HCT116 (cell line): ENCODE data around the gene TMEM26. TPM values are rescaled to one million over a fixed set of nuclear protein-coding genes. Genes with fewer than 3 reads are reported as not detected.

Experiments used
- ATAC-seq: fragments of 200-7000 bp; cut with Tn5 transposase; 2 replicates; pipeline ENCODE4 v1.9.1; 2020; ENCODE audit warnings: mild to moderate bottlenecking, moderate library complexity
- BruUV-seq: library from RNA; stranded (reverse); fragments of 400-500 nt; replicated peaks from 2 replicates; lab custom pipeline; 2021; lab: Mats Ljungman, UMichigan
- CTCF ChIA-PET: fragments of 300-600 bp; sonication (Branson Sonifier 250); formaldehyde crosslinking; loops from one replicate; lab custom pipeline; 2021; ENCODE audit warnings: antibody characterized with exemption; lab: Charles Lee
- POLR2A ChIA-PET: fragments of 300-600, 350-600 bp; sonication (Branson Sonifier 250); formaldehyde crosslinking; loops from one replicate; lab custom pipeline; 2021; ENCODE audit warnings: antibody characterized with exemption; lab: Charles Lee
- RAD21 ChIA-PET, 2 experiments: fragments of 300-600 bp; sonication (Branson Sonifier 250); formaldehyde crosslinking; loops; one replicate each; lab custom pipeline; 2023; ENCODE audit warnings: low total read pairs in 2 of 2; ENCODE audit not compliant: uncharacterized antibody in 2 of 2, unreplicated experiment in 2 of 2, low non-redundant PET in 1 of 2; lab: Charles Lee
- DNase-seq: peaks from one replicate; pipeline ENCODE4 v3.0.0-alpha.2; 2010; ENCODE audit warnings: low read depth, low spot score
- H2AFZ ChIP-seq: fragments of 200-600 bp; shearing (Covaris generic), sonication (generic); 2 replicates; pipeline ENCODE4 v1.6.1; 2017; ENCODE audit warnings: low read depth, mixed run types, mixed read lengths, antibody characterized with exemption, low read length; ENCODE audit not compliant: poor library complexity, severe bottlenecking
- H3K27ac ChIP-seq: 2 replicates; pipeline ENCODE4 v1.5.1; 2012; ENCODE audit warnings: low read depth, low read length
- H3K27me3 ChIP-seq: fragments of 200-600 bp; sonication (generic); 2 replicates; pipeline ENCODE4 v1.6.1; 2016; ENCODE audit warnings: mixed run types, low read length, mixed read lengths; ENCODE audit not compliant: insufficient read depth
- H3K36me3 ChIP-seq, 2 experiments: fragments of 200-500 bp in 1 of 2; fragments of 200-600 bp in 1 of 2; sonication (Bioruptor generic) in 1 of 2; sonication (generic) in 1 of 2; 2 replicates each; pipeline versions ENCODE4 v1.5.1 to v1.6.1; 2014 to 2016; ENCODE audit warnings: low read length in 2 of 2, inconsistent platforms in 1 of 2, mixed read lengths in 1 of 2, mixed run types in 1 of 2; ENCODE audit not compliant: insufficient read depth in 2 of 2, control insufficient read depth in 1 of 2
- H3K4me1 ChIP-seq, 2 experiments: fragments of 200-600 bp in 1 of 2; sonication (generic) in 1 of 2; 2 replicates each; pipeline versions ENCODE4 v1.5.1 to v1.6.1; 2012 to 2017; ENCODE audit warnings: low read length in 2 of 2, inconsistent platforms in 1 of 2, mild to moderate bottlenecking in 1 of 2, mixed read lengths in 1 of 2, mixed run types in 1 of 2, moderate library complexity in 1 of 2; ENCODE audit not compliant: insufficient read depth in 2 of 2, control insufficient read depth in 1 of 2
- H3K4me2 ChIP-seq: fragments of 200-600 bp; sonication (generic); 2 replicates; pipeline ENCODE4 v1.6.1; 2017; ENCODE audit warnings: mixed run types, low read length, mixed read lengths
- H3K4me3 ChIP-seq, 2 experiments: fragments of 200-600 bp in 1 of 2; sonication (generic) in 1 of 2; replicated peaks in 1 of 2; 2 replicates each; pipeline ENCODE4 v1.5.1; 2011 to 2016; ENCODE audit warnings: low read length in 2 of 2, control low read depth in 1 of 2, low read depth in 1 of 2, mild to moderate bottlenecking in 1 of 2, mixed read lengths in 1 of 2, mixed run types in 1 of 2
- H3K79me2 ChIP-seq: fragments of 200-600 bp; sonication (generic); 2 replicates; pipeline ENCODE4 v1.6.1; 2017; ENCODE audit warnings: mild to moderate bottlenecking, mixed run types, low read length, moderate library complexity, mixed read lengths; ENCODE audit not compliant: insufficient read depth
- H3K9ac ChIP-seq: fragments of 200-600 bp; sonication (generic); 2 replicates; pipeline ENCODE4 v1.6.1; 2016; ENCODE audit warnings: low read length, mixed read lengths
- H3K9me2 ChIP-seq: fragments of 200-600 bp; sonication (generic), shearing (Covaris generic); 2 replicates; pipeline ENCODE4 v1.6.1; 2017; ENCODE audit warnings: mixed run types, mild to moderate bottlenecking, moderate library complexity; ENCODE audit not compliant: insufficient read depth
- H3K9me3 ChIP-seq, 2 experiments: fragments of 200-500 bp in 1 of 2; fragments of 200-600 bp in 1 of 2; sonication (Bioruptor generic) in 1 of 2; sonication (generic) in 1 of 2; 2 replicates each; pipeline ENCODE4 v1.6.1; 2014 to 2017; ENCODE audit warnings: low read length in 2 of 2, mixed read lengths in 2 of 2, inconsistent platforms in 1 of 2, low read depth in 1 of 2, mild to moderate bottlenecking in 1 of 2, mixed run types in 1 of 2, moderate library complexity in 1 of 2; ENCODE audit not compliant: control insufficient read depth in 1 of 2, insufficient read depth in 1 of 2
- H4K20me1 ChIP-seq: fragments of 200-600 bp; sonication (generic), shearing (Covaris generic); 2 replicates; pipeline ENCODE4 v1.6.1; 2017; ENCODE audit warnings: mixed run types, mild to moderate bottlenecking, moderate library complexity; ENCODE audit not compliant: insufficient read depth
- CBX3 ChIP-seq: IDR thresholded peaks from 2 replicates; pipeline ENCODE4 v1.6.1; 2012; ENCODE audit warnings: low read depth
- CEBPB ChIP-seq: IDR thresholded peaks from 2 replicates; pipeline ENCODE4 v1.6.1; 2012; ENCODE audit warnings: low read depth
- CTCF ChIP-seq, 3 experiments: fragments of 200-600 bp in 1 of 3; sonication (generic) in 1 of 3; IDR thresholded peaks in 2 of 3; conservative IDR thresholded peaks in 1 of 3; 2 replicates each; pipeline ENCODE4 v1.5.1; 2012 to 2017; ENCODE audit warnings: low read depth in 2 of 3, low read length in 2 of 3, antibody characterized with exemption in 1 of 3, borderline replicate concordance in 1 of 3, control low read depth in 1 of 3, mild to moderate bottlenecking in 1 of 3, mixed read lengths in 1 of 3, mixed run types in 1 of 3, moderate library complexity in 1 of 3; ENCODE audit not compliant: insufficient read depth in 1 of 3
- ELF1 ChIP-seq: IDR thresholded peaks from 2 replicates; pipeline ENCODE4 v1.6.1; 2012; ENCODE audit warnings: low read depth, borderline replicate concordance
- EZH2 ChIP-seq: fragments of 200-600 bp; sonication (generic); IDR thresholded peaks from 2 replicates; pipeline ENCODE4 v1.6.1; 2017; ENCODE audit warnings: antibody characterized with exemption, mixed run types
- EZH2phosphoT487 ChIP-seq: fragments of 200-600 bp; IDR thresholded peaks from 2 replicates; pipeline ENCODE4 v1.6.1; 2018; ENCODE audit warnings: antibody characterized with exemption, borderline replicate concordance
- JUND ChIP-seq: IDR thresholded peaks from 2 replicates; pipeline ENCODE4 v1.6.1; 2012
- POLR2A ChIP-seq: IDR thresholded peaks from 2 replicates; pipeline ENCODE4 v1.7.0; 2011; ENCODE audit warnings: borderline replicate concordance; ENCODE audit not compliant: insufficient read depth, insufficient read length; ENCODE audit errors: extremely low read depth
- POLR2AphosphoS5 ChIP-seq: IDR thresholded peaks from 2 replicates; pipeline ENCODE4 v1.6.1; 2011; ENCODE audit warnings: mild to moderate bottlenecking, low read depth, low read length, moderate library complexity
- SRF ChIP-seq: IDR thresholded peaks from 2 replicates; pipeline ENCODE4 v1.6.1; 2012; ENCODE audit warnings: low read depth
- TCF7L2 ChIP-seq: IDR thresholded peaks from 2 replicates; pipeline ENCODE4 v1.7.0; 2011; ENCODE audit warnings: borderline replicate concordance, inconsistent platforms; ENCODE audit not compliant: insufficient read depth, insufficient read length; ENCODE audit errors: extremely low read depth
- YY1 ChIP-seq: IDR thresholded peaks from 2 replicates; pipeline ENCODE4 v1.6.1; 2011; ENCODE audit warnings: low read length, low read depth, moderate library complexity, mild to moderate bottlenecking; ENCODE audit not compliant: insufficient replicate concordance; ENCODE audit errors: extremely low read depth
- ZNF274 ChIP-seq: fragments of 200-500 bp; sonication (Bioruptor generic); IDR thresholded peaks from 2 replicates; pipeline ENCODE4 v1.6.1; 2014; ENCODE audit warnings: mild to moderate bottlenecking, low read depth, low read length, inconsistent platforms
- intact Hi-C: fragments of 100-400 bp; cut with micrococcal nuclease; formaldehyde crosslinking; loops from 2 replicates; pipeline ENCODE4 v1.10.0; 2022
- total RNA-seq: library from RNA; stranded (reverse); gene quantifications from one replicate; pipeline ENCODE4 v1.2.1, GENCODE V29; 2021; ENCODE audit not compliant: unreplicated experiment
- TF ChIP-seq, protein P1 (sequence below): IDR thresholded peaks from 2 replicates; pipeline ENCODE4 v1.6.1; 2012

Gene TMEM26
- total RNA-seq, 1 experiment from 2014 or later = not detected

DNA sequence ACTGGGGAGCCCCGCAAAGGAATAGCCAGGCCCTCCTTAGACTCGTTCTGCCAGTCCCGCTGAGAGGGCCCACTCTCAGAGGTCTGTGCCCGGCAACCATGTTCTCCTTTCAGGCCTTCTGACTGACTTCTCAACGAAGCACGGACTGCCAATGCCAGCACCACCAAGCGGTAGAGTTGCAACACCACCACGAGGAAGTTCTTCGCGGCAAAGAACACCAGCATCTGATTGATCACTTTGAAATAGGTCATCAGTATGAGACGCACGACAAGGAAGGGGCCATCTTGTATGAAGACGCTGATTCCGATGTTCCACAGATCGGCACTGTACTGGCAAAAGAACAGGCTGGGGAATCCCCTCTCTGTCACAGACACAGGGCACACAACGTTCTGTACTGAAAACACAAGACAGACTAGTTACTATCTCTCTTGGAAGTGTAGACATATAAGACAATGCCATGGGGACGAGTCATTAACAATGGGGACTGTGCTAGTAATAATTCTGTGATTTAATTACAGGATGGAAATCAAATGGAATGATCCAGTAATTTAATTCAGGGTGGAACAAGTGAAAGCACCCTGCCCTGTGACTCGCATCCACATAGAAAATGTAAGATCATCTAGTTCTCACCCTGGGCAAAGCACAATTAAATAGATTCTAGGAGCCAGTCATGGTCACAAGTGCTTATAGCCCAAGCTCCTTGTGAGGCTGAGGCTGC, 42.7 kb downstream of the TMEM26 start:
- H3K79me2 ChIP-seq = no peaks in the 10 kb centered on the region
- TF ChIP-seq JUND (no peak), EZH2phosphoT487 (no peak), ELF1 (no peak), SRF (no peak), CEBPB (no peak), EZH2 (no peak), CTCF (IDR thresholded peaks at IDR 0.05 in 2 of 3, conservative IDR thresholded peaks at IDR 0.05 in 1 of 3; ENCODE audit: borderline replicate concordance in 1 of 3, insufficient read depth in 1 of 3, low read depth in 2 of 3, low read length in 2 of 3) (no peak), TCF7L2 (no peak), YY1 (no peak), CBX3 (no peak), ZNF274 (no peak), POLR2A (no peak), POLR2AphosphoS5 (no peak)
- TF ChIP-seq, protein P1, sequence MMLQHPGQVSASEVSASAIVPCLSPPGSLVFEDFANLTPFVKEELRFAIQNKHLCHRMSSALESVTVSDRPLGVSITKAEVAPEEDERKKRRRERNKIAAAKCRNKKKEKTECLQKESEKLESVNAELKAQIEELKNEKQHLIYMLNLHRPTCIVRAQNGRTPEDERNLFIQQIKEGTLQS = no peak
- no peak overlapping the region for H3K27ac ChIP-seq
- H3K9me3 ChIP-seq = no peaks in the 10 kb centered on the region
- DNase-seq (no peak), ATAC-seq (no peak)
- ChIA-PET POLR2A (no interaction called here), CTCF (no interaction called here), RAD21 (no interaction called here)
- no peak overlapping the region for H3K9ac ChIP-seq
- H3K27me3 ChIP-seq = no peaks in the 10 kb centered on the region
- no peak overlapping the region for H2AFZ ChIP-seq
- no peak overlapping the region for H3K4me2 ChIP-seq
- no peaks in the 10 kb centered on the region for H3K4me1 ChIP-seq
- BruUV-seq = no TSS peak
- H3K36me3 ChIP-seq = no peaks in the 10 kb centered on the region
- intact Hi-C loops = no loop called here
- H3K4me3 ChIP-seq = no peak overlapping the region
- H3K9me2 ChIP-seq = no peaks in the 10 kb centered on the region
- no peaks in the 10 kb centered on the region for H4K20me1 ChIP-seq
